ENCODE measurements around the gene GRAMD1A. TPM values are rescaled to one million over a fixed set of nuclear protein-coding genes. Genes with fewer than 3 reads are reported as not detected.

GRAMD1A gene
- total RNA-seq, 1 donor from 2014 or later: 79.6 TPM

GRCh38 chr19:34983786-34984185 is 16.3 kb upstream of the GRAMD1A start:
- TF ChIP-seq CTCF (conservative IDR thresholded peaks at IDR 0.05): no peak
- Mint-ChIP-seq H3K9me3 (peaks cover 8% of the 10 kb centered on the region), H3K4me1 (ENCODE audit: unreplicated experiment) (peaks cover 5% of the 10 kb centered on the region), H3K4me3 (no peak overlapping the region), H3K27ac (no peak overlapping the region), H3K36me3 (no peaks in the 10 kb centered on the region), H3K27me3 (peaks cover 12% of the 10 kb centered on the region)
- no peak for DNase-seq (ENCODE audit: extremely low spot score, unreplicated experiment)

DNA sequence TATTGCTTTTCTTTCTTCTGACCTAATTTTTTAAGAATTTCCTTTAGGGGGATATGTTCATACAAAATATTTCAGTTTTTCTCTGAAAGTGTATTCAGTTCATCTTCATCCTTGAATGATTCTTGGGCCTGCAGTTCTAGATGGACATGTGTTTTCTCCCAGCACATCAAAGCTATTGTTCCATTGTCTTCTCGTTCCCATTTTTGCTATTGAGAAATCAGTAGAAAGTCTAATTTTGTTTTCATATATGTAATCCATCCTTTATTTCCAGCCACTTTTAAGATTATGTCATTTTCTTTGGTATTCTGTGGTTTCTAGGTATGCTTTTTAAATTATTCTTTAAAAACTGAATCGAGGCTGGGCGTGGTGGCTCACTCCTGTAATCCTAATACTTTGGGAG is 15.8 kb upstream of the GRAMD1A start:
- DNase-seq (ENCODE audit: extremely low spot score, unreplicated experiment): no peak
- no peaks in the 10 kb centered on the region for H3K36me3 Mint-ChIP-seq
- H3K27ac Mint-ChIP-seq: no peak overlapping the region
- peaks cover 5% of the 10 kb centered on the region for H3K4me1 Mint-ChIP-seq (ENCODE audit: unreplicated experiment)
- peaks cover 10% of the 10 kb centered on the region for H3K27me3 Mint-ChIP-seq
- peaks cover 8% of the 10 kb centered on the region for H3K9me3 Mint-ChIP-seq
- no peak overlapping the region for H3K4me3 Mint-ChIP-seq
- no peak for TF ChIP-seq CTCF (conservative IDR thresholded peaks at IDR 0.05)

- Mint-ChIP-seq H3K36me3 (no peaks in the 10 kb centered on the region), H3K27ac (no peak overlapping the region), H3K9me3 (peaks cover 8% of the 10 kb centered on the region), H3K4me1 (ENCODE audit: unreplicated experiment) (peaks cover 5% of the 10 kb centered on the region), H3K27me3 (peaks cover 12% of the 10 kb centered on the region), H3K4me3 (peak overlapping the region; percentile 29)
- no peak for DNase-seq (ENCODE audit: extremely low spot score, unreplicated experiment)
- TF ChIP-seq CTCF (conservative IDR thresholded peaks at IDR 0.05): no peak
These were observed 14.7 kb upstream of the GRAMD1A start for GRCh38 chr19:34985249-34986022.

DNA sequence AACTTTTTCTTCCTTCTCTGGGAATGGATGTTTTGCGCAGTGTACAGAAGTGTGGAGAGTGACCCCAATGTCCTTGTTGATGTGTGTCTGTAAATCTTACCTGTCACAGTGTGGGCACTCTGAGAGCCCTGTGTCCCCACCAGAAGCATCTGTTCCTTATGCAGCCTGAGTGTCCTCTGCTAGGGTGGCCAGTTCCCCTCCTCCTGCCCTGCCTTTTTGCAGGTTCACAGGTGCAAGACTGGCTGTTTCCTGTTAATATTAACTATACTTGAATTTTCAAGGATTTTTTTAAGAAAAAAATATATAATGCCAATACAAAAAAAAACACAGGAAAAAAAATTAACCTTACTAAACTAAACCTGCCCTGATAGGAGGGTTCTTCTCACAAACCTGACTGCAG is 12.0 kb upstream of the GRAMD1A start:
- H3K4me1 Mint-ChIP-seq (ENCODE audit: unreplicated experiment): peaks cover 5% of the 10 kb centered on the region
- DNase-seq (ENCODE audit: extremely low spot score, unreplicated experiment): no peak
- H3K4me3 Mint-ChIP-seq: no peak overlapping the region
- peaks cover 8% of the 10 kb centered on the region for H3K9me3 Mint-ChIP-seq
- no peaks in the 10 kb centered on the region for H3K36me3 Mint-ChIP-seq
- H3K27ac Mint-ChIP-seq: no peak overlapping the region
- TF ChIP-seq CTCF (conservative IDR thresholded peaks at IDR 0.05): no peak
- H3K27me3 Mint-ChIP-seq: peaks cover 12% of the 10 kb centered on the region

DNA sequence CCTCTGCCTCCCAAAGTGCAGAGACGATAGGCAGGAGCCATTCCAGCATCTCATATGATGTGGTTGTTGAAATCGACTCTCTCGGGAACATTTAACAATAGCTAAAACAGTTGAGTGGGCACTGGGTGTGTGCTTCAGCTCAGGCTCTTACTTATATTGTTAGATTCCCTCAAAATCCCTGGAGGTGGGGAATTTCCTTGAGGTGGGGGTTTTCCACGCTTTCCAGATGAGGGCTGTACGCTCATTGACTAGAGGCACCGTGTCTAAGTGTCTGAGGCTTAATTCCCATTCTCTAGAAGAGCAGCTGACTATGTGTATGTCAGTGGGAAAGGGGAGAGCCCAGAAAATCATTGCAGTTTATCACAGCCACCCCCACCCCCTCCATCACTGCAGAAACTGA is 10.8 kb upstream of the GRAMD1A start:
- H3K9me3 Mint-ChIP-seq: peaks cover 5% of the 10 kb centered on the region
- H3K27me3 Mint-ChIP-seq: peaks cover 9% of the 10 kb centered on the region
- no peak for DNase-seq (ENCODE audit: extremely low spot score, unreplicated experiment)
- TF ChIP-seq CTCF (conservative IDR thresholded peaks at IDR 0.05): no peak
- H3K27ac Mint-ChIP-seq: no peak overlapping the region
- no peaks in the 10 kb centered on the region for H3K36me3 Mint-ChIP-seq
- peaks cover 5% of the 10 kb centered on the region for H3K4me1 Mint-ChIP-seq (ENCODE audit: unreplicated experiment)
- no peak overlapping the region for H3K4me3 Mint-ChIP-seq

Data from type B pancreatic cell (in vitro differentiated cells).